ENCODE results near the gene DOCK4.

GRCh38 chr7:112188257-112188656 lies 17.9 kb downstream of the DOCK4 start:
- no peak for TF ChIP-seq ARNT (IDR thresholded peaks at IDR 0.05)
- TF ChIP-seq BHLHE40 (IDR thresholded peaks at IDR 0.05; ENCODE audit: borderline replicate concordance), result no peak
- no peak for TF ChIP-seq HDGF (IDR thresholded peaks at IDR 0.05; ENCODE audit: borderline replicate concordance)
- TF ChIP-seq FOXK2 (IDR thresholded peaks at IDR 0.05), result no peak
- TF ChIP-seq TARDBP (IDR thresholded peaks at IDR 0.05), result no peak
